Natural killer cell (primary cell): ENCODE results near the gene CXCL14. TPM values are rescaled to one million over a fixed set of nuclear protein-coding genes. Genes with fewer than 3 reads are reported as not detected.

Source experiments
- ATAC-seq, 3 donors: fragments of 150-1000 bp in 2 of 3; fragments of 200-7000 bp in 1 of 3; cut with Tn5 transposase; 1 replicate in 1 of 3; 2 replicates in 2 of 3; pipeline ENCODE4 v1.10.0; 2021; ENCODE audit warnings: mild to moderate bottlenecking in 2 of 3, moderate library complexity in 2 of 3
- DNase-seq, 2 donors: peaks; one replicate each; pipeline versions ENCODE4 v3.0.0 to v3.0.0-alpha.2; 2013 to 2021; ENCODE audit warnings: mixed read lengths in 1 of 2
- H3K27ac ChIP-seq: one replicate; pipeline ENCODE4 v1.5.1; 2013; ENCODE audit warnings: mild to moderate bottlenecking, low read length
- H3K27me3 ChIP-seq: one replicate; pipeline ENCODE4 v1.6.1; 2013; ENCODE audit warnings: low read length; ENCODE audit not compliant: control insufficient read depth, insufficient read depth
- H3K36me3 ChIP-seq: one replicate; pipeline ENCODE4 v1.6.1; 2013; ENCODE audit warnings: low read length; ENCODE audit not compliant: control insufficient read depth, insufficient read depth
- H3K4me1 ChIP-seq: one replicate; pipeline ENCODE4 v1.6.1; 2013; ENCODE audit warnings: low read length; ENCODE audit not compliant: control insufficient read depth, insufficient read depth
- H3K4me3 ChIP-seq: one replicate; pipeline ENCODE4 v1.5.1; 2013; ENCODE audit warnings: low read length
- H3K9me3 ChIP-seq: one replicate; pipeline ENCODE4 v1.6.1; 2013; ENCODE audit warnings: low read length; ENCODE audit not compliant: control insufficient read depth, insufficient read depth
- H3K27ac Mint-ChIP-seq, 2 donors: one replicate each; pipeline ENCODE4 v1.8.0; 2022; ENCODE audit warnings: mild to moderate bottlenecking in 2 of 2, mixed read lengths in 2 of 2, moderate library complexity in 1 of 2
- H3K27me3 Mint-ChIP-seq, 2 donors: one replicate each; pipeline ENCODE4 v1.8.0; 2022; ENCODE audit warnings: low read depth in 2 of 2, mixed read lengths in 2 of 2
- H3K36me3 Mint-ChIP-seq: one replicate; pipeline ENCODE4 v1.8.0; 2022; ENCODE audit warnings: mixed read lengths
- H3K4me1 Mint-ChIP-seq, 2 donors: one replicate each; pipeline ENCODE4 v1.8.0; 2022; ENCODE audit warnings: mixed read lengths in 2 of 2
- H3K4me3 Mint-ChIP-seq: one replicate; pipeline ENCODE4 v1.8.0; 2022; ENCODE audit warnings: mild to moderate bottlenecking, moderate library complexity, mixed read lengths
- H3K9me3 Mint-ChIP-seq, 2 donors: one replicate each; pipeline ENCODE4 v1.8.0; 2022; ENCODE audit warnings: mixed read lengths in 2 of 2
- CTCF ChIP-seq: fragments of 200-600 bp; IDR thresholded peaks from one replicate; pipeline ENCODE4 v1.8.0; 2022; ENCODE audit warnings: antibody characterized with exemption
- WGBS: methylation state at CpG from one replicate; pipeline ENCODE4 v1.1.7; 2013; ENCODE audit warnings: missing lambda C conversion rate; ENCODE audit not compliant: insufficient coverage; 5-methylcytosine and 5-hydroxymethylcytosine counted together
- intact Hi-C: fragments of 100-400 bp; cut with micrococcal nuclease; formaldehyde crosslinking; loops from one replicate; pipeline ENCODE4 v1.14.2; 2022
- total RNA-seq, 4 donors: library from RNA; stranded (reverse); fragments of 120-200 nt in 1 of 4; gene quantifications; one replicate each; pipeline versions ENCODE4 v1.2.3 to v1.2.4, GENCODE V29; 2013 to 2022

The CXCL14 gene
- total RNA-seq, 3 donors from 2014 or later (not counting 1 experiment from before 2014, with no cell fraction given), result not detected

GRCh38 chr5:135596788-135597187, 18.0 kb upstream of the CXCL14 start:
- no peak for DNase-seq
- intact Hi-C loops, result no loop called here
- no peak for ATAC-seq
- no peaks in the 10 kb centered on the region for H3K36me3 ChIP-seq
- H3K4me3 ChIP-seq, result no peak overlapping the region
- H3K36me3 Mint-ChIP-seq, result no peaks in the 10 kb centered on the region
- peaks cover 7 to 20% of the 10 kb centered on the region in 2 donors for H3K27me3 Mint-ChIP-seq
- no peaks in the 10 kb centered on the region for H3K4me1 ChIP-seq
- H3K4me1 Mint-ChIP-seq, result no peaks in the 10 kb centered on the region
- no peaks in the 10 kb centered on the region for H3K27me3 ChIP-seq
- 78% methylated on average over 3 of the region's 3 CpGs for WGBS
- no peak for TF ChIP-seq CTCF
- no peak overlapping the region for H3K27ac ChIP-seq
- no peak overlapping the region for H3K27ac Mint-ChIP-seq
- H3K9me3 Mint-ChIP-seq, result no peaks in the 10 kb centered on the region
- no peaks in the 10 kb centered on the region for H3K9me3 ChIP-seq
- H3K4me3 Mint-ChIP-seq, result no peak overlapping the region

- Mint-ChIP-seq H3K27me3 (peaks cover 7 to 16% of the 10 kb centered on the region in 2 donors), H3K36me3 (no peaks in the 10 kb centered on the region), H3K4me1 (no peaks in the 10 kb centered on the region), H3K27ac (no peak overlapping the region), H3K9me3 (no peaks in the 10 kb centered on the region), H3K4me3 (no peak overlapping the region)
- H3K4me1 ChIP-seq, result no peaks in the 10 kb centered on the region
- DNase-seq (no peak), ATAC-seq (no peak)
- no peaks in the 10 kb centered on the region for H3K9me3 ChIP-seq
- no peaks in the 10 kb centered on the region for H3K27me3 ChIP-seq
- intact Hi-C loops, result no loop called here
- H3K36me3 ChIP-seq, result no peaks in the 10 kb centered on the region
- H3K4me3 ChIP-seq, result no peak overlapping the region
- WGBS, result 91% methylated on average over 5 of the region's 5 CpGs
- no peak overlapping the region for H3K27ac ChIP-seq
- TF ChIP-seq CTCF, result no peak
Measured at GRCh38 chr5:135596157-135596763, 17.5 kb upstream of the CXCL14 start.

GRCh38 chr5:135594416-135594960, 15.7 kb upstream of the CXCL14 start:
- no peak for ATAC-seq
- no peaks in the 10 kb centered on the region for H3K36me3 ChIP-seq
- no peaks in the 10 kb centered on the region for H3K27me3 ChIP-seq
- no peaks in the 10 kb centered on the region for H3K9me3 Mint-ChIP-seq
- WGBS, result 96% methylated on average over 2 of the region's 2 CpGs
- no peak overlapping the region for H3K27ac Mint-ChIP-seq
- no peaks in the 10 kb centered on the region for H3K4me1 ChIP-seq
- H3K4me3 ChIP-seq, result no peak overlapping the region
- intact Hi-C loops, result no loop called here
- peaks cover 4 to 16% of the 10 kb centered on the region in 2 donors for H3K27me3 Mint-ChIP-seq
- H3K9me3 ChIP-seq, result no peaks in the 10 kb centered on the region
- no peaks in the 10 kb centered on the region for H3K4me1 Mint-ChIP-seq
- no peak for DNase-seq
- H3K36me3 Mint-ChIP-seq, result no peaks in the 10 kb centered on the region
- TF ChIP-seq CTCF, result no peak
- H3K4me3 Mint-ChIP-seq, result no peak overlapping the region
- H3K27ac ChIP-seq, result no peak overlapping the region

- TF ChIP-seq CTCF, result no peak
- 21% methylated on average over 2 of the region's 2 CpGs for WGBS
Measured at GRCh38 chr5:135593886-135594285, 15.1 kb upstream of the CXCL14 start.

More at GRCh38 chr5:135593886-135594285, 15.1 kb upstream of the CXCL14 start:
- Histone ChIP-seq H3K36me3 (no peaks in the 10 kb centered on the region), H3K9me3 (no peaks in the 10 kb centered on the region), H3K27ac (no peak overlapping the region), H3K4me1 (no peaks in the 10 kb centered on the region), H3K4me3 (no peak overlapping the region), H3K27me3 (no peaks in the 10 kb centered on the region)
- DNase-seq, result no peak
- ATAC-seq, result no peak
- no peaks in the 10 kb centered on the region for H3K9me3 Mint-ChIP-seq
- H3K27ac Mint-ChIP-seq, result no peak overlapping the region
- H3K36me3 Mint-ChIP-seq, result no peaks in the 10 kb centered on the region
- no peak overlapping the region for H3K4me3 Mint-ChIP-seq
- intact Hi-C loops, result no loop called here
- peaks cover 3 to 16% of the 10 kb centered on the region in 2 donors for H3K27me3 Mint-ChIP-seq
- H3K4me1 Mint-ChIP-seq, result no peaks in the 10 kb centered on the region
